Parietal lobe (tissue), 2 donors: Measurements from ENCODE around the gene ARSB. TPM values are rescaled to one million over a fixed set of nuclear protein-coding genes. Genes with fewer than 3 reads are reported as not detected.

Experiments used
- small RNA-seq: library from RNA; depleted of rRNA; stranded (forward); fragments of <200 nt; gene quantifications from one replicate; pipeline ENCODE3, GENCODE V24; 2014; ENCODE audit warnings: low replicate concordance
- total RNA-seq: library from RNA; depleted of rRNA; stranded (reverse); fragments of >200 nt; gene quantifications from one replicate; pipeline ENCODE4 v1.2.3, GENCODE V29; 2014

ARSB gene
- 28.5 TPM for total RNA-seq

DNA sequence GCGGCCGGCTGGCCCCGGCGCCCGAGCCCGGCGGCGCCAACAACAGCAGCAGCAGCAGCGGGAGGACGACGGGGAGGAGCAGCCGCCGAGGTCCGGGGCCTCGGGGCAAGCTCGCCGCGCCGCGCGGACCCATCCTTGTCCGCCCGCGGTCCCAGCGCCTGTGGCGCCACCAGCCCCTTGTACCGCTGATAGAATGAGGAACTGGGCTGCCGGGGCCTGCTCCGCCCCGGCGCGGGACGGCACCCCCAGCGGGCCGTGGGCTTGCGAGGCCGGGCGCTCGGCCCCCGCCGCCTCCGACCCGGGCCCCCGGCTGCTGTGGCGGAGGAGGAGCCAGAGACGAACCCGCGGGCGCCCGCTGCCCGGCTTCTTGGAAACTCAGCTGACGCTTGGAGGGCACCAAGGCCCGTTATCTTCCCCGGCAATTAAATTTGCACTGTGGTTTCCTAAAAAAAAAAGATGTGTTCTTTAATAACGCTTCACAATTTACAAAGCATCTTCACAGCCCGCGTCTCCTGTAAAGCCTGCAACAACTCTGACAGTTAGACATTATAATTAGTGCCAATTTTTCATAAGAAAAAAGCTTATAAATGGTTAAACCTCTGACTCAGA is at the start of gene ARSB:
ARSB (minus strand) TSS at position 195 of the 609 bp plus-strand sequence; CDS start at position 133, 62 bp downstream.

Small RNAs within 50 kb of the gene (small RNA-seq; reads per million reads assigned to genes)
- gene AC025755.1: not detected

Other genes with a start within 250 kb of the ARSB start
- gene DMGDH, start 84.4 kb upstream of the ARSB start, total RNA-seq: 3.1 TPM
- gene BHMT2, start 84.5 kb upstream of the ARSB start, total RNA-seq: not detected
- not detected for gene BHMT, start 126.5 kb upstream of the ARSB start, total RNA-seq